ENCODE measurements around the gene ZBTB38.

Gene ZBTB38

GRCh38 chr3:141402476-141403171 is 34.3 kb downstream of the ZBTB38 start:
- H3K9me3 ChIP-seq (ENCODE audit: insufficient read depth, low read length, severe bottlenecking), result no peaks in the 10 kb centered on the region
- no peaks in the 10 kb centered on the region for H3K79me2 ChIP-seq (ENCODE audit: insufficient read depth, low read length)
- TF ChIP-seq EZH2 (IDR thresholded peaks at IDR 0.05; ENCODE audit: borderline replicate concordance, low read depth, low read length, severe bottlenecking), result no peak
- TF ChIP-seq, protein P1, sequence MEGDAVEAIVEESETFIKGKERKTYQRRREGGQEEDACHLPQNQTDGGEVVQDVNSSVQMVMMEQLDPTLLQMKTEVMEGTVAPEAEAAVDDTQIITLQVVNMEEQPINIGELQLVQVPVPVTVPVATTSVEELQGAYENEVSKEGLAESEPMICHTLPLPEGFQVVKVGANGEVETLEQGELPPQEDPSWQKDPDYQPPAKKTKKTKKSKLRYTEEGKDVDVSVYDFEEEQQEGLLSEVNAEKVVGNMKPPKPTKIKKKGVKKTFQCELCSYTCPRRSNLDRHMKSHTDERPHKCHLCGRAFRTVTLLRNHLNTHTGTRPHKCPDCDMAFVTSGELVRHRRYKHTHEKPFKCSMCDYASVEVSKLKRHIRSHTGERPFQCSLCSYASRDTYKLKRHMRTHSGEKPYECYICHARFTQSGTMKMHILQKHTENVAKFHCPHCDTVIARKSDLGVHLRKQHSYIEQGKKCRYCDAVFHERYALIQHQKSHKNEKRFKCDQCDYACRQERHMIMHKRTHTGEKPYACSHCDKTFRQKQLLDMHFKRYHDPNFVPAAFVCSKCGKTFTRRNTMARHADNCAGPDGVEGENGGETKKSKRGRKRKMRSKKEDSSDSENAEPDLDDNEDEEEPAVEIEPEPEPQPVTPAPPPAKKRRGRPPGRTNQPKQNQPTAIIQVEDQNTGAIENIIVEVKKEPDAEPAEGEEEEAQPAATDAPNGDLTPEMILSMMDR (IDR thresholded peaks at IDR 0.05; ENCODE audit: borderline replicate concordance, extremely low read depth, low read length, poor library complexity, severe bottlenecking), result no peak
- H3K4me1 ChIP-seq (ENCODE audit: insufficient read depth, low read length), result no peaks in the 10 kb centered on the region
- DNase-seq (no peak), ATAC-seq (ENCODE audit: insufficient read depth, low read depth) (no peak)
- H3K9ac ChIP-seq (ENCODE audit: low read depth, low read length), result no peak overlapping the region
- no peaks in the 10 kb centered on the region for H3K36me3 ChIP-seq (ENCODE audit: insufficient read depth, low read length)
- H3K4me2 ChIP-seq (ENCODE audit: insufficient read depth, low read length), result no peak overlapping the region
- no peaks in the 10 kb centered on the region for H4K20me1 ChIP-seq (ENCODE audit: insufficient read depth, low read length)
- H2AFZ ChIP-seq (ENCODE audit: low read depth, low read length), result no peak overlapping the region
- H3K4me3 ChIP-seq (ENCODE audit: low read depth in 1 of 2, low read length in 2 of 2), result no peak overlapping the region
- no peak overlapping the region for H3K27ac ChIP-seq (ENCODE audit: low read length)
- H3K27me3 ChIP-seq (ENCODE audit: insufficient read depth, low read length, poor library complexity), result no peaks in the 10 kb centered on the region

GRCh38 chr3:141403576-141403975 is 35.3 kb downstream of the ZBTB38 start:
- no peak for DNase-seq
- H2AFZ ChIP-seq (ENCODE audit: low read depth, low read length), result no peak overlapping the region
- no peak overlapping the region for H3K27ac ChIP-seq (ENCODE audit: low read length)
- H3K9ac ChIP-seq (ENCODE audit: low read depth, low read length), result no peak overlapping the region
- no peak for TF ChIP-seq EZH2 (IDR thresholded peaks at IDR 0.05; ENCODE audit: borderline replicate concordance, low read depth, low read length, severe bottlenecking)
- TF ChIP-seq, protein P1 (IDR thresholded peaks at IDR 0.05; ENCODE audit: borderline replicate concordance, extremely low read depth, low read length, poor library complexity, severe bottlenecking), result no peak
- no peaks in the 10 kb centered on the region for H4K20me1 ChIP-seq (ENCODE audit: insufficient read depth, low read length)
- no peaks in the 10 kb centered on the region for H3K4me1 ChIP-seq (ENCODE audit: insufficient read depth, low read length)
- no peak overlapping the region for H3K4me3 ChIP-seq (ENCODE audit: low read depth in 1 of 2, low read length in 2 of 2)
- no peak overlapping the region for H3K4me2 ChIP-seq (ENCODE audit: insufficient read depth, low read length)
- H3K79me2 ChIP-seq (ENCODE audit: insufficient read depth, low read length), result no peaks in the 10 kb centered on the region
- no peaks in the 10 kb centered on the region for H3K9me3 ChIP-seq (ENCODE audit: insufficient read depth, low read length, severe bottlenecking)
- no peaks in the 10 kb centered on the region for H3K27me3 ChIP-seq (ENCODE audit: insufficient read depth, low read length, poor library complexity)
- H3K36me3 ChIP-seq (ENCODE audit: insufficient read depth, low read length), result no peaks in the 10 kb centered on the region
- ATAC-seq (ENCODE audit: insufficient read depth, low read depth), result no peak

DNA sequence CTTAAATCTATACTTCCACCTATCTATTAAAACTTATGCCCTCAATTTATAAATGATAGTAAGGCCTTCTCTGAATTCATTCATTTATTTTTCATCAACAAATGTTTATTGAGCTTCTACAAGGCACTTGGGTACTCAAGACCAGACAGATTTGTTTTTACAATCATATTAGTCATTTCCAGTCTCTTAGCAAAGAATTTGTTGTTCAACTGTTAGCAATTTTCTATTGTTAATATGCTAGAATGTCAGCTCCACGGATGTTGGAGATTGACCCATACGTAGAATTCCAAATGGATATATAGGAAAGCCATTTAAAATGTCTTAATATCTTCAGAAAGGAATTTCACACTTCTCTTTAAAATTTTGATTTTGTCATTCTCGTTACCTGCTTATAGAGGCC is 36.7 kb downstream of the ZBTB38 start:
- Histone ChIP-seq H2AFZ (ENCODE audit: low read depth, low read length) (no peak overlapping the region), H3K4me2 (ENCODE audit: insufficient read depth, low read length) (no peak overlapping the region), H3K79me2 (ENCODE audit: insufficient read depth, low read length) (no peaks in the 10 kb centered on the region), H3K36me3 (ENCODE audit: insufficient read depth, low read length) (no peaks in the 10 kb centered on the region), H3K4me3 (ENCODE audit: low read depth in 1 of 2, low read length in 2 of 2) (no peak overlapping the region), H3K4me1 (ENCODE audit: insufficient read depth, low read length) (no peaks in the 10 kb centered on the region), H3K27ac (ENCODE audit: low read length) (no peak overlapping the region), H4K20me1 (ENCODE audit: insufficient read depth, low read length) (no peaks in the 10 kb centered on the region), H3K9ac (ENCODE audit: low read depth, low read length) (no peak overlapping the region), H3K27me3 (ENCODE audit: insufficient read depth, low read length, poor library complexity) (no peaks in the 10 kb centered on the region), H3K9me3 (ENCODE audit: insufficient read depth, low read length, severe bottlenecking) (no peaks in the 10 kb centered on the region)
- DNase-seq (no peak), ATAC-seq (ENCODE audit: insufficient read depth, low read depth) (no peak)
- TF ChIP-seq EZH2 (IDR thresholded peaks at IDR 0.05; ENCODE audit: borderline replicate concordance, low read depth, low read length, severe bottlenecking), result no peak
- TF ChIP-seq, protein P1 (IDR thresholded peaks at IDR 0.05; ENCODE audit: borderline replicate concordance, extremely low read depth, low read length, poor library complexity, severe bottlenecking), result no peak
